GM12872 (cell line): ENCODE measurements around the gene SAXO1.

Experiments used
- CTCF ChIP-seq: IDR thresholded peaks from 3 replicates; pipeline ENCODE4 v1.5.1; 2011; ENCODE audit warnings: low read depth, mild to moderate bottlenecking, low read length, moderate library complexity; ENCODE audit not compliant: insufficient read depth

Gene SAXO1

GRCh38 chr9:18893491-18893890 is 139.5 kb downstream of the SAXO1 start:
- TF ChIP-seq CTCF = no peak

GRCh38 chr9:18893046-18893445 is 140.0 kb downstream of the SAXO1 start:
- no peak for TF ChIP-seq CTCF

- TF ChIP-seq CTCF = no peak
Measured at GRCh38 chr9:18891946-18892670, 140.9 kb downstream of the SAXO1 start.

- TF ChIP-seq CTCF = no peak
Measured at GRCh38 chr9:18890372-18890771, 142.6 kb downstream of the SAXO1 start.

- no peak for TF ChIP-seq CTCF
Measured at GRCh38 chr9:18889550-18889949, 143.5 kb downstream of the SAXO1 start.

- no peak for TF ChIP-seq CTCF
Measured at GRCh38 chr9:18888290-18888689, 144.7 kb downstream of the SAXO1 start.

GRCh38 chr9:18887546-18887945 is 145.5 kb downstream of the SAXO1 start:
- TF ChIP-seq CTCF = no peak
